ENCODE results near the gene CPSF3. TPM values are rescaled to one million over a fixed set of nuclear protein-coding genes. Genes with fewer than 3 reads are reported as not detected.
A peak's percentile ranks its signal among the peaks of the same experiment; 100 is the strongest.

Gene CPSF3
- total RNA-seq, 1 donor from 2014 or later, result 40.3 TPM

DNA sequence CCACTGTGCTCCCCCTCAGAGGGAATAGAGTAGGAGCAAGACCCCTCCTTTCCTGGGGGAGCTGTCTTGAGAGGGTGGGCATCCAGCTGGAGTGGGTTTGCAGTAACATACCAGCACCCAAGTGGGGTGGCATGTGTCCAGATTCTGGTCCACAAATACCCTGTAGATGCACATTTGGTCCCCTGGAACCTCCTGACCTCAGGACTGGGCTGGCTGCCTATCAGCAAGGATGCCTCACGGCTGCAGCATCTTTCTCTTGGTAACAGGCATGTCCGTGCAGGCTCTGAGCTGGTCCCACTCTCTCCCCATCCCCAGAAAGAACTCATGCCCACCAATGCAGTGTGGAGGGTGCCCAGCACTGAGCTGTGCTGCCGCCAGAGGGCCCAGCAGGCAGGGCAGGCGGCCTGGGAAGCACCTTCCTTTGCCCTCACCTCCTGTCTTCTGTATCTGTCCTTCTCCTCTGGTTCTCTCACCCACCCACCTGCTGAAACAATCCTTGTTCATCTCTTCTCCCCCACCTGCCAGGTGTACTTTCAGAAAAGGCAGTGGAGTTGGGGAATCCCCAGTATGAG is 47.5 kb upstream of the CPSF3 start:
- Histone ChIP-seq H3K36me3 (ENCODE audit: insufficient read depth, low read length) (peaks cover 10% of the 10 kb centered on the region), H3K27me3 (ENCODE audit: insufficient read depth, low read length) (no peaks in the 10 kb centered on the region), H4K20me1 (ENCODE audit: insufficient read depth, low read length) (peaks cover under 1% of the 10 kb centered on the region), H3K9me3 (ENCODE audit: insufficient read depth, low read depth, low read length) (no peaks in the 10 kb centered on the region), H3K9ac (ENCODE audit: low read length) (no peak overlapping the region), H3K79me2 (ENCODE audit: insufficient read depth, low read length) (no peaks in the 10 kb centered on the region), H3K4me2 (ENCODE audit: low read length) (no peak overlapping the region), H2AFZ (ENCODE audit: low read depth, low read length) (no peak overlapping the region), H3K4me3 (ENCODE audit: insufficient read depth, low read depth, low read length) (no peak overlapping the region), H3K4me1 (ENCODE audit: insufficient read depth, low read length) (peaks cover 31% of the 10 kb centered on the region), H3K27ac (ENCODE audit: low read depth, low read length) (no peak overlapping the region)
- H3K36me3 Mint-ChIP-seq (ENCODE audit: low read depth, unreplicated experiment), result peaks cover 34% of the 10 kb centered on the region
- peak overlapping the region; percentile 53 for H3K27ac Mint-ChIP-seq (ENCODE audit: unreplicated experiment)
- H3K4me1 Mint-ChIP-seq (ENCODE audit: low read depth, unreplicated experiment), result peaks cover 34% of the 10 kb centered on the region
- H3K9me3 Mint-ChIP-seq (ENCODE audit: unreplicated experiment), result no peaks in the 10 kb centered on the region
- H3K4me3 Mint-ChIP-seq (ENCODE audit: unreplicated experiment), result no peak overlapping the region
- no peak for DNase-seq (ENCODE audit: low read depth)
- no peak for FAIRE-seq
- TF ChIP-seq, protein P1, sequence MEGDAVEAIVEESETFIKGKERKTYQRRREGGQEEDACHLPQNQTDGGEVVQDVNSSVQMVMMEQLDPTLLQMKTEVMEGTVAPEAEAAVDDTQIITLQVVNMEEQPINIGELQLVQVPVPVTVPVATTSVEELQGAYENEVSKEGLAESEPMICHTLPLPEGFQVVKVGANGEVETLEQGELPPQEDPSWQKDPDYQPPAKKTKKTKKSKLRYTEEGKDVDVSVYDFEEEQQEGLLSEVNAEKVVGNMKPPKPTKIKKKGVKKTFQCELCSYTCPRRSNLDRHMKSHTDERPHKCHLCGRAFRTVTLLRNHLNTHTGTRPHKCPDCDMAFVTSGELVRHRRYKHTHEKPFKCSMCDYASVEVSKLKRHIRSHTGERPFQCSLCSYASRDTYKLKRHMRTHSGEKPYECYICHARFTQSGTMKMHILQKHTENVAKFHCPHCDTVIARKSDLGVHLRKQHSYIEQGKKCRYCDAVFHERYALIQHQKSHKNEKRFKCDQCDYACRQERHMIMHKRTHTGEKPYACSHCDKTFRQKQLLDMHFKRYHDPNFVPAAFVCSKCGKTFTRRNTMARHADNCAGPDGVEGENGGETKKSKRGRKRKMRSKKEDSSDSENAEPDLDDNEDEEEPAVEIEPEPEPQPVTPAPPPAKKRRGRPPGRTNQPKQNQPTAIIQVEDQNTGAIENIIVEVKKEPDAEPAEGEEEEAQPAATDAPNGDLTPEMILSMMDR (IDR thresholded peaks at IDR 0.05; ENCODE audit: insufficient read depth, low read depth, low read length), result no peak
- TF ChIP-seq EZH2 (IDR thresholded peaks at IDR 0.05; ENCODE audit: insufficient read depth, low read length), result no peak
- H3K27me3 Mint-ChIP-seq (ENCODE audit: low read depth, unreplicated experiment), result no peaks in the 10 kb centered on the region

DNA sequence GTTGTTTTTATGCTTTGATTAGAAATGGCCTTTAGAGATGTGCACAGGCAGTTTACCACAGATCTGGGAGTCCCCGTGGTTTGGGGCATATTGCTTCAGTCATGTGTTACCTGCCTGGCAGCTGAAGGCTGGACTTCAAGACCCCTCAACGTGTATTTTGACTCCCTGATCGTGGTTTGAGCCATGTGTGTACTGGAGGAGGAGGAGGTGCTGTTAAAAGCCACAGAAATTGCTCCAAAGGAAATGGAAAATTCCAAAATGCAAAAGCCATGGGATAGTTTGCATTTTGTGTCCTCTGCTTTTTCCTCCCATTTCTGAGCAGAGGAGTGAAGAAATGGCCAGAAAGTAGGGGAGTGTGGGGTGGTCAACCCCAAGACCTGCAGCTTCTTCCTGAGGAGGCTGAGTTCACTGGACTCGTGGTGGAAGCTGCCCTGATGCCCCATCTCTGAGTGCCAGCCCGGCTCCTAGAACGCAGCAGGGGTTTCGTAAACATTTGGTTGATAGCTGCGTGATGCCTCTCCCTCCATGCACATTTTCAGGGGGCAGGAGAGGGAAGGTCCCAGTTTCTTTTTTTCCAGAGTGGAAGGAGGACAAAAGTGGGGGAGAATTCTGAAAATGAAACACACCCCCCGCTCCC is 45.9 kb upstream of the CPSF3 start:
- Histone ChIP-seq H3K79me2 (ENCODE audit: insufficient read depth, low read length) (no peaks in the 10 kb centered on the region), H3K9me3 (ENCODE audit: insufficient read depth, low read depth, low read length) (no peaks in the 10 kb centered on the region), H3K4me3 (ENCODE audit: insufficient read depth, low read depth, low read length) (no peak overlapping the region), H3K36me3 (ENCODE audit: insufficient read depth, low read length) (peaks cover 10% of the 10 kb centered on the region), H3K27ac (ENCODE audit: low read depth, low read length) (peak overlapping the region; percentile 79), H3K27me3 (ENCODE audit: insufficient read depth, low read length) (no peaks in the 10 kb centered on the region), H3K9ac (ENCODE audit: low read length) (peak overlapping the region; percentile 61), H4K20me1 (ENCODE audit: insufficient read depth, low read length) (peaks cover 2% of the 10 kb centered on the region), H3K4me2 (ENCODE audit: low read length) (peak overlapping the region; percentile 55), H3K4me1 (ENCODE audit: insufficient read depth, low read length) (peaks cover 40% of the 10 kb centered on the region), H2AFZ (ENCODE audit: low read depth, low read length) (no peak overlapping the region)
- peak overlapping the region; percentile 87 for H3K27ac Mint-ChIP-seq (ENCODE audit: unreplicated experiment)
- FAIRE-seq (no peak), DNase-seq (ENCODE audit: low read depth) (no peak)
- H3K4me3 Mint-ChIP-seq (ENCODE audit: unreplicated experiment), result peak overlapping the region; percentile 54
- H3K27me3 Mint-ChIP-seq (ENCODE audit: low read depth, unreplicated experiment), result no peaks in the 10 kb centered on the region
- no peaks in the 10 kb centered on the region for H3K9me3 Mint-ChIP-seq (ENCODE audit: unreplicated experiment)
- H3K36me3 Mint-ChIP-seq (ENCODE audit: low read depth, unreplicated experiment), result peaks cover 42% of the 10 kb centered on the region
- peaks cover 41% of the 10 kb centered on the region for H3K4me1 Mint-ChIP-seq (ENCODE audit: low read depth, unreplicated experiment)
- TF ChIP-seq, protein P1 (IDR thresholded peaks at IDR 0.05; ENCODE audit: insufficient read depth, low read depth, low read length), result no peak
- no peak for TF ChIP-seq EZH2 (IDR thresholded peaks at IDR 0.05; ENCODE audit: insufficient read depth, low read length)

Measured in astrocyte (in vitro differentiated cells and primary cell).